ENCODE measurements around the gene TMEM30A. TPM values are rescaled to one million over a fixed set of nuclear protein-coding genes. Genes with fewer than 3 reads are reported as not detected.
A peak's percentile ranks its signal among the peaks of the same experiment; 100 is the strongest.

Gene TMEM30A
- total RNA-seq, 1 donor = 126 TPM

- Histone ChIP-seq H3K27me3 (ENCODE audit: insufficient read depth, low read length) (no peaks in the 10 kb centered on the region), H3K4me2 (ENCODE audit: insufficient read depth, low read length) (peak overlapping the region; percentile 91), H3K9me3 (ENCODE audit: low read depth, low read length) (no peaks in the 10 kb centered on the region), H3K27ac (ENCODE audit: low read depth, low read length) (no peak overlapping the region), H2AFZ (ENCODE audit: low read length) (no peak overlapping the region), H4K20me1 (ENCODE audit: insufficient read depth, low read length) (peaks cover 15% of the 10 kb centered on the region), H3K4me1 (ENCODE audit: insufficient read depth, low read length) (peaks cover 22% of the 10 kb centered on the region), H3K4me3 (ENCODE audit: insufficient read depth, low read length) (no peak overlapping the region), H3K79me2 (ENCODE audit: insufficient read depth, low read length) (peaks cover 15% of the 10 kb centered on the region), H3K36me3 (ENCODE audit: insufficient read depth, low read length) (no peaks in the 10 kb centered on the region)
- no peak for DNase-seq (ENCODE audit: insufficient read length, low spot score, missing footprints)
- no peak for TF ChIP-seq CTCF (IDR thresholded peaks at IDR 0.05; ENCODE audit: extremely low read depth, low read depth, low read length)
Measured at GRCh38 chr6:75209184-75209723, 75.3 kb downstream of the TMEM30A start.

GRCh38 chr6:75208298-75209183 is 76.1 kb downstream of the TMEM30A start:
- Histone ChIP-seq H3K4me3 (ENCODE audit: insufficient read depth, low read length) (peak overlapping the region; percentile 69), H4K20me1 (ENCODE audit: insufficient read depth, low read length) (peaks cover 20% of the 10 kb centered on the region), H3K27me3 (ENCODE audit: insufficient read depth, low read length) (no peaks in the 10 kb centered on the region), H3K79me2 (ENCODE audit: insufficient read depth, low read length) (peaks cover 22% of the 10 kb centered on the region), H3K9me3 (ENCODE audit: low read depth, low read length) (no peaks in the 10 kb centered on the region), H3K27ac (ENCODE audit: low read depth, low read length) (peak overlapping the region; percentile 79), H3K4me1 (ENCODE audit: insufficient read depth, low read length) (peaks cover 27% of the 10 kb centered on the region), H3K36me3 (ENCODE audit: insufficient read depth, low read length) (peaks cover 5% of the 10 kb centered on the region), H3K4me2 (ENCODE audit: insufficient read depth, low read length) (peak overlapping the region; percentile 91), H2AFZ (ENCODE audit: low read length) (peak overlapping the region; percentile 87)
- peak; percentile 98 for TF ChIP-seq CTCF (IDR thresholded peaks at IDR 0.05; ENCODE audit: extremely low read depth, low read depth, low read length)
- peak; percentile 90 for DNase-seq (ENCODE audit: insufficient read length, low spot score, missing footprints)

DNA sequence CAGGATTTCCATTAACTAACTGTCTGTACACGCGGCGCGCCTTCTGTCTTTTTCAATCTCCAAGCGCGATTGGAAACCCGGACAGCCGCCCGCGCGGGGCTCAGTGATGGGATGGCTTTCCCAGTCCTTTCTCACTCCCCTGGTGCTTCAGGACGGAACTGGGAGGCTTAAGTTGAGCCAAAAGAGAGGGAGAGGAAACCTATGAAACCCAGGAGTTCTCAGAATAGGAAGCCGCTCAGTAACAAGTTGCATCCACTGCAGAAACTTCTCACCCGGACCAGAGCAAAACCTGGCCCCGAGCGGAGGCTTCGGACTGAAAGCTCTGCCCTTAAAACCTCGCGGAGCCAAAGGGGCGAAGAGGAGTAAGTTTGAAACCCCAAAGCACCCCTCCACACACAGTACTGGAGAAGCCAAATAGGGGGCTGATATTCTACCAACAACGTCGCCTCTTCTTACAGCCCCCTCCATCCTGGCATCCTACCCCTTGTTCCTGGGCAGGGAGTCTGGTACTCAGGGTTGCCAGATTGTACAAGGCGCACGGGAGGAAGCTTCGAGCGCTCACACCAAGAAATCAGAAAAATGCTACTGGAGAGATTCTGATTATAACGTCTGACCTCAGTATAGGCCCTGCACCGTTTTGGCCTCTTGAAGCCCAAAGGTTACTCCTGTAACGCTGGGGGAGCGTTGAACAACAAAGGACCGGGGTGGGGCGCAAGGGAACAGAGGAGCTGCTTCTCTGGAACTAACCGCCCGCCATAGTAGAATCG is 77.8 kb downstream of the TMEM30A start:
- H3K27ac ChIP-seq (ENCODE audit: low read depth, low read length) = peak overlapping the region; percentile 98
- H3K9me3 ChIP-seq (ENCODE audit: low read depth, low read length) = no peaks in the 10 kb centered on the region
- peaks cover 20% of the 10 kb centered on the region for H3K36me3 ChIP-seq (ENCODE audit: insufficient read depth, low read length)
- H3K4me2 ChIP-seq (ENCODE audit: insufficient read depth, low read length) = peak overlapping the region; percentile 94
- peak overlapping the region; percentile 80 for H2AFZ ChIP-seq (ENCODE audit: low read length)
- peaks cover 21% of the 10 kb centered on the region for H4K20me1 ChIP-seq (ENCODE audit: insufficient read depth, low read length)
- TF ChIP-seq CTCF (IDR thresholded peaks at IDR 0.05; ENCODE audit: extremely low read depth, low read depth, low read length) = no peak
- peaks cover 40% of the 10 kb centered on the region for H3K79me2 ChIP-seq (ENCODE audit: insufficient read depth, low read length)
- peak overlapping the region; percentile 95 for H3K4me3 ChIP-seq (ENCODE audit: insufficient read depth, low read length)
- H3K4me1 ChIP-seq (ENCODE audit: insufficient read depth, low read length) = peaks cover 32% of the 10 kb centered on the region
- H3K27me3 ChIP-seq (ENCODE audit: insufficient read depth, low read length) = no peaks in the 10 kb centered on the region
- peak; percentile 36 for DNase-seq (ENCODE audit: insufficient read length, low spot score, missing footprints)

Measured in osteoblast (primary cell).